Measurements from ENCODE around the gene ILF2.
"Not testable (repeated sequence)": the region's sequence is repeated elsewhere in the genome, so short reads cannot be mapped to it uniquely, and the experiment has no call there.

Gene ILF2

GRCh38 chr1:153679337-153680119 lies 8.7 kb upstream of the ILF2 start:
- peak; percentile 54 for DNase-seq (ENCODE audit: low spot score)
- no peak for TF ChIP-seq CTCF (IDR thresholded peaks at IDR 0.05; ENCODE audit: extremely low read depth, missing control alignments)

GRCh38 chr1:153678519-153679336 lies 7.9 kb upstream of the ILF2 start, which contains the start of gene NPR1:
Gene NPR1, plus strand, starts transcription at chr1:153678688. Its CDS starts 421 bp downstream, at chr1:153679109.
- no peak for TF ChIP-seq CTCF (IDR thresholded peaks at IDR 0.05; ENCODE audit: extremely low read depth, missing control alignments)
- peak; percentile 62 for DNase-seq (ENCODE audit: low spot score)

GRCh38 chr1:153677718-153678518 lies 7.1 kb upstream of the ILF2 start:
- peak; percentile 83 for DNase-seq (ENCODE audit: low spot score)

GRCh38 chr1:153673511-153673910 lies 2.7 kb upstream of the ILF2 start:
- DNase-seq (ENCODE audit: low spot score), result no peak
- no peak for TF ChIP-seq CTCF (IDR thresholded peaks at IDR 0.05; ENCODE audit: extremely low read depth, missing control alignments)

More at GRCh38 chr1:153677718-153678518, 7.1 kb upstream of the ILF2 start:
- TF ChIP-seq CTCF (IDR thresholded peaks at IDR 0.05; ENCODE audit: extremely low read depth, missing control alignments), result peak; percentile 82

GRCh38 chr1:153671628-153672353 lies 998 bp upstream of the ILF2 start:
- DNase-seq (ENCODE audit: low spot score), result not testable (repeated sequence)

- DNase-seq (ENCODE audit: low spot score), result no peak
- TF ChIP-seq CTCF (IDR thresholded peaks at IDR 0.05; ENCODE audit: extremely low read depth, missing control alignments), result no peak
Observed at GRCh38 chr1:153670257-153670858, 435 bp downstream of the ILF2 start.

- DNase-seq (ENCODE audit: low spot score), result no peak
- TF ChIP-seq CTCF (IDR thresholded peaks at IDR 0.05; ENCODE audit: extremely low read depth, missing control alignments), result no peak
Observed at GRCh38 chr1:153669606-153670005, 1.2 kb downstream of the ILF2 start.

- DNase-seq (ENCODE audit: low spot score), result not testable (repeated sequence)
Observed at GRCh38 chr1:153668672-153669071, 2.1 kb downstream of the ILF2 start.
